HL-60 (cell line): Measurements from ENCODE around the gene DPP10.
"Not testable (repeated sequence)": the region's sequence is repeated elsewhere in the genome, so short reads cannot be mapped to it uniquely, and the experiment has no call there.

ENCODE experiments used
- DNase-seq, 2 experiments: peaks; one replicate each; pipeline ENCODE4 v3.0.0-alpha.2; 2010 to 2020; ENCODE audit warnings: low read depth in 1 of 2, low spot score in 1 of 2
- H3K27ac ChIP-seq: fragments of 250-450 bp; sonication (Bioruptor Pico); replicated peaks from 2 replicates; pipeline ENCODE4 v1.5.1; 2020; ENCODE audit warnings: mild to moderate bottlenecking, moderate library complexity
- H3K27me3 ChIP-seq: fragments of 250-450 bp; sonication (Bioruptor Pico); 2 replicates; pipeline ENCODE4 v1.5.1; 2021; ENCODE audit warnings: mild to moderate bottlenecking, moderate library complexity; ENCODE audit not compliant: insufficient read depth, poor library complexity, severe bottlenecking
- H3K4me3 ChIP-seq: replicated peaks from 2 replicates; pipeline ENCODE4 v1.5.1; 2011; ENCODE audit warnings: mild to moderate bottlenecking, control low read depth, low read length; ENCODE audit not compliant: insufficient read depth
- GABPA ChIP-seq: IDR thresholded peaks from 2 replicates; pipeline ENCODE4 v1.6.1; 2012; ENCODE audit warnings: low read depth
- POLR2AphosphoS5 ChIP-seq: IDR thresholded peaks from 2 replicates; pipeline ENCODE4 v1.6.1; 2012; ENCODE audit warnings: low read depth
- SPI1 ChIP-seq: IDR thresholded peaks from 2 replicates; pipeline ENCODE4 v1.6.1; 2012; ENCODE audit warnings: low read depth, mild to moderate bottlenecking, borderline replicate concordance
- TF ChIP-seq, protein P1 (sequence below): IDR thresholded peaks from one replicate; pipeline ENCODE4 v1.5.1; 2011; ENCODE audit warnings: low read length, control low read depth, inconsistent platforms; ENCODE audit not compliant: insufficient read depth
- TF ChIP-seq, protein P2 (sequence below): IDR thresholded peaks from 2 replicates; pipeline ENCODE4 v1.6.1; 2012; ENCODE audit warnings: low read depth; ENCODE audit not compliant: insufficient replicate concordance

Gene DPP10

DNA sequence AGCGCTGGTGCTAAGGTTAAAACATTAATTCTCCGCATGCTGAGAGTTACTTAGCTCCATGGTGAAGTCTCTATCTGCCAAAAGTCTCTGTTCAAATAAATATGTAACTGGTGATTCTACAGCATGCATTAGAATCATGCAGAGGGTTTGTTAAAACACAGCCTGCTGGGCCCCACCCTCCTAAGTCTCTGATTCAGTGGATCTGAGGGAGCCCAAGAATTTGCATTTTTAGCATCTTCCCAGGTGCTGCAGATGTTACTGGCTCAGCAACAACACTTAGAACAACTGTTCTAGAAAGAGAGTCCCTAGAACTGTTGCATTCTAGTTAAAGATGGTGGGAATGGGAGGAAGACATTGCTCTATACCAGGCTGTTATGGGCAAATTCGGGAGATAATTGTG, 73.4 kb downstream of the DPP10 start:
- Histone ChIP-seq H3K27ac (no peak overlapping the region), H3K27me3 (no peaks in the 10 kb centered on the region), H3K4me3 (no peak overlapping the region)
- TF ChIP-seq, protein P1, sequence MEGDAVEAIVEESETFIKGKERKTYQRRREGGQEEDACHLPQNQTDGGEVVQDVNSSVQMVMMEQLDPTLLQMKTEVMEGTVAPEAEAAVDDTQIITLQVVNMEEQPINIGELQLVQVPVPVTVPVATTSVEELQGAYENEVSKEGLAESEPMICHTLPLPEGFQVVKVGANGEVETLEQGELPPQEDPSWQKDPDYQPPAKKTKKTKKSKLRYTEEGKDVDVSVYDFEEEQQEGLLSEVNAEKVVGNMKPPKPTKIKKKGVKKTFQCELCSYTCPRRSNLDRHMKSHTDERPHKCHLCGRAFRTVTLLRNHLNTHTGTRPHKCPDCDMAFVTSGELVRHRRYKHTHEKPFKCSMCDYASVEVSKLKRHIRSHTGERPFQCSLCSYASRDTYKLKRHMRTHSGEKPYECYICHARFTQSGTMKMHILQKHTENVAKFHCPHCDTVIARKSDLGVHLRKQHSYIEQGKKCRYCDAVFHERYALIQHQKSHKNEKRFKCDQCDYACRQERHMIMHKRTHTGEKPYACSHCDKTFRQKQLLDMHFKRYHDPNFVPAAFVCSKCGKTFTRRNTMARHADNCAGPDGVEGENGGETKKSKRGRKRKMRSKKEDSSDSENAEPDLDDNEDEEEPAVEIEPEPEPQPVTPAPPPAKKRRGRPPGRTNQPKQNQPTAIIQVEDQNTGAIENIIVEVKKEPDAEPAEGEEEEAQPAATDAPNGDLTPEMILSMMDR = no peak
- TF ChIP-seq POLR2AphosphoS5 (no peak), GABPA (no peak), SPI1 (no peak)
- TF ChIP-seq, protein P2, sequence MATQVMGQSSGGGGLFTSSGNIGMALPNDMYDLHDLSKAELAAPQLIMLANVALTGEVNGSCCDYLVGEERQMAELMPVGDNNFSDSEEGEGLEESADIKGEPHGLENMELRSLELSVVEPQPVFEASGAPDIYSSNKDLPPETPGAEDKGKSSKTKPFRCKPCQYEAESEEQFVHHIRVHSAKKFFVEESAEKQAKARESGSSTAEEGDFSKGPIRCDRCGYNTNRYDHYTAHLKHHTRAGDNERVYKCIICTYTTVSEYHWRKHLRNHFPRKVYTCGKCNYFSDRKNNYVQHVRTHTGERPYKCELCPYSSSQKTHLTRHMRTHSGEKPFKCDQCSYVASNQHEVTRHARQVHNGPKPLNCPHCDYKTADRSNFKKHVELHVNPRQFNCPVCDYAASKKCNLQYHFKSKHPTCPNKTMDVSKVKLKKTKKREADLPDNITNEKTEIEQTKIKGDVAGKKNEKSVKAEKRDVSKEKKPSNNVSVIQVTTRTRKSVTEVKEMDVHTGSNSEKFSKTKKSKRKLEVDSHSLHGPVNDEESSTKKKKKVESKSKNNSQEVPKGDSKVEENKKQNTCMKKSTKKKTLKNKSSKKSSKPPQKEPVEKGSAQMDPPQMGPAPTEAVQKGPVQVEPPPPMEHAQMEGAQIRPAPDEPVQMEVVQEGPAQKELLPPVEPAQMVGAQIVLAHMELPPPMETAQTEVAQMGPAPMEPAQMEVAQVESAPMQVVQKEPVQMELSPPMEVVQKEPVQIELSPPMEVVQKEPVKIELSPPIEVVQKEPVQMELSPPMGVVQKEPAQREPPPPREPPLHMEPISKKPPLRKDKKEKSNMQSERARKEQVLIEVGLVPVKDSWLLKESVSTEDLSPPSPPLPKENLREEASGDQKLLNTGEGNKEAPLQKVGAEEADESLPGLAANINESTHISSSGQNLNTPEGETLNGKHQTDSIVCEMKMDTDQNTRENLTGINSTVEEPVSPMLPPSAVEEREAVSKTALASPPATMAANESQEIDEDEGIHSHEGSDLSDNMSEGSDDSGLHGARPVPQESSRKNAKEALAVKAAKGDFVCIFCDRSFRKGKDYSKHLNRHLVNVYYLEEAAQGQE = no peak
- no peak for DNase-seq

DNA sequence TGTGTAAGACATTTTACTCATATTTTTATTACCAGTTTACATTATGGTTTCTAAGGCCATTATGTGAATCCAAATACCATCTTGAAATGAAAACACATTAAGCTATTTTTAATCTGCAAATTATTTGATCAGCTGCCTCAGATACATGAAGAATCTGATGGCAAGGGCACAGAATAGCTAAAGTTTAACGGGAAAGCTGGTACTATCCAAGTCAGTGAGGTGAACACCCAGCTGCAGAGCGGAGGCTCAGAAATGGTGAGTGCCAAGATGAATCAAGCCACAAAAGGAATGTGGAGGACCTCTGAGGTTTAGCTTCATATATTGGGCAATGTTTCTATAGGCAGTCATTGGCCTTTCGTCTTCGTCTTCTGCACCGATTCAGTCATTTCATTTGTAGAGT, 75.1 kb downstream of the DPP10 start:
- no peak for DNase-seq
- H3K4me3 ChIP-seq = no peak overlapping the region
- TF ChIP-seq SPI1 = no peak
- TF ChIP-seq POLR2AphosphoS5 = no peak
- TF ChIP-seq, protein P2 = no peak
- no peaks in the 10 kb centered on the region for H3K27me3 ChIP-seq
- no peak overlapping the region for H3K27ac ChIP-seq

DNA sequence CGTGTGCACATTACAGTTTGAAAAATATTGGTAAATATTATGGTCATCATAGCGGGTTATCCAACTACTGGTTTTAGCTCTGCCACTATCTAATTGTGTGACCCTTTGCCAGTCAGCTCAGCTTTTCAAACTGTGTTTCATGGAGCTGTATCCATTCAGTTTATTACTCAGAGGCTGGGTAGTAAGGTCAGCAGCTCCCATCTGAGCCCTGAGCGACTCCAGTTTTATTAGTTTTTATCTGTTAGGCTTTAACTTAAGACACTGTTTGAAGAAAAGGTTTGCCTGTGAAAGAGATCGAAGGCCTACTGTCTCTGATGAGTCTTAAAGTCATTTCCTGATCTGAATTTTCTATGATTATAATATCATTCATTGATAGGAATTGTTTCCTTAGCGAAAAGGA, 76.3 kb downstream of the DPP10 start:
- H3K27me3 ChIP-seq = no peaks in the 10 kb centered on the region
- TF ChIP-seq SPI1 (no peak), POLR2AphosphoS5 (no peak)
- no peak overlapping the region for H3K27ac ChIP-seq
- H3K4me3 ChIP-seq = no peak overlapping the region
- DNase-seq = no peak

DNA sequence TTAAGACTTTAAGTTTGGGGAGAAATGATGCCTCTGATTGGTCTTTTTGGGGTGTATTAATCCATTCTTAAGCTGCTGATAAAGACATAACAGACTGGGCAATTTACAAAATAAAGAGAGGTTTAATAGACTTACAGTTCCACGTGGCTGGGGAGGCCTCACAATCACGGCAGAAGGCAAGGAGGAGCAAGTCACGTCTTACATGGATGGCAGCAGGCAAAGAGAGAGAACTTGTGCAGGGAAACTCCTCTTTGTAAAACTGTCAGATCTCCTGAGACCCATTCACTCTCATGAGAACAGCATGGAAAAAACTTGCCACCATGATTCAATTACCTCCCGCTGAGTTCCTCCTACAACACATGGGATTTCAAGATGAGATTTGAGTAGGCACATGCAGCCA, 80.2 kb downstream of the DPP10 start:
- H3K27ac ChIP-seq, DNase-seq, H3K27me3 ChIP-seq, H3K4me3 ChIP-seq: not testable (repeated sequence)

DNA sequence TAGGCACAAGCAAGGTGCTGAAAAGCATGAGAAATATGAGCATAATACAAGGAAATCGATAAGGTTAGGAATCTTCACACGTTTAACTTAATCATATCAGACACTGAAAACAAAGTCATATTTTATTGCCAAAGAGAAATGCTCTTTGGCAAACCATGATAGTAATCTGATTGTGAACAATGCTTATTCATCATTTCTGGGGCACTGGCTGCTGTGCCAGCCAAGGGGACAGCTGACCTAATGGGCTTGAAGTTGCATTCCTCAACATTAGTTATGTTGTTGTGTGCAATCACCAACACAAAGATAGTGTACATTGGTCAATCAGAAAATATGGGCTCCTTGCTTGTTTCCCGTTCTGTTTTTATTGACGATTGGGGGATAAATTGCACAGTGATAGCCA, 83.5 kb downstream of the DPP10 start:
- Histone ChIP-seq H3K27me3 (no peaks in the 10 kb centered on the region), H3K27ac (no peak overlapping the region), H3K4me3 (no peak overlapping the region)
- DNase-seq = no peak
- TF ChIP-seq, protein P2 = no peak
- TF ChIP-seq GABPA (no peak), POLR2AphosphoS5 (no peak), SPI1 (no peak)
- TF ChIP-seq, protein P1 = no peak
